ENCODE data around the gene SIGLEC9.

SIGLEC9 gene

GRCh38 chr19:51123802-51124201 is 904 bp upstream of the SIGLEC9 start:
- Histone ChIP-seq H3K27me3 (ENCODE audit: insufficient read depth, insufficient read length) (no peaks in the 10 kb centered on the region), H3K9me3 (ENCODE audit: insufficient read depth, low read length) (no peaks in the 10 kb centered on the region), H3K4me1 (ENCODE audit: insufficient read depth, insufficient read length) (peaks cover 9% of the 10 kb centered on the region), H3K36me3 (ENCODE audit: insufficient read depth, insufficient read length, low read length) (no peaks in the 10 kb centered on the region), H3K4me3 (ENCODE audit: insufficient read length, low read depth) (no peak overlapping the region), H3K9ac (ENCODE audit: insufficient read length, low read depth) (no peak overlapping the region)
- TF ChIP-seq YY1 (IDR thresholded peaks at IDR 0.05; ENCODE audit: insufficient read depth, insufficient read length) (no peak), ZNF274 (IDR thresholded peaks at IDR 0.05; ENCODE audit: low read depth, low read length) (no peak), SUZ12 (IDR thresholded peaks at IDR 0.05; ENCODE audit: extremely low read depth, insufficient read depth, insufficient read length) (no peak)
- DNase-seq (ENCODE audit: low read depth, low spot score): no peak

GRCh38 chr19:51124216-51124615 is 490 bp upstream of the SIGLEC9 start:
- H3K4me3 ChIP-seq (ENCODE audit: insufficient read length, low read depth): no peak overlapping the region
- no peak overlapping the region for H3K9ac ChIP-seq (ENCODE audit: insufficient read length, low read depth)

GRCh38 chr19:51125421-51126075 is 842 bp downstream of the SIGLEC9 start:
- no peaks in the 10 kb centered on the region for H3K9me3 ChIP-seq (ENCODE audit: insufficient read depth, low read length)
- no peak for DNase-seq (ENCODE audit: low read depth, low spot score)
- no peak overlapping the region for H3K9ac ChIP-seq (ENCODE audit: insufficient read length, low read depth)
- no peak overlapping the region for H3K4me3 ChIP-seq (ENCODE audit: insufficient read length, low read depth)
- TF ChIP-seq ZNF274 (IDR thresholded peaks at IDR 0.05; ENCODE audit: low read depth, low read length): no peak
- TF ChIP-seq YY1 (IDR thresholded peaks at IDR 0.05; ENCODE audit: insufficient read depth, insufficient read length): no peak
- TF ChIP-seq SUZ12 (IDR thresholded peaks at IDR 0.05; ENCODE audit: extremely low read depth, insufficient read depth, insufficient read length): no peak
- no peaks in the 10 kb centered on the region for H3K27me3 ChIP-seq (ENCODE audit: insufficient read depth, insufficient read length)
- no peaks in the 10 kb centered on the region for H3K36me3 ChIP-seq (ENCODE audit: insufficient read depth, insufficient read length, low read length)
- H3K4me1 ChIP-seq (ENCODE audit: insufficient read depth, insufficient read length): peaks cover 5% of the 10 kb centered on the region

More at GRCh38 chr19:51124216-51124615, 490 bp upstream of the SIGLEC9 start:
- Histone ChIP-seq H3K9me3 (ENCODE audit: insufficient read depth, low read length) (no peaks in the 10 kb centered on the region), H3K4me1 (ENCODE audit: insufficient read depth, insufficient read length) (peaks cover 9% of the 10 kb centered on the region), H3K27me3 (ENCODE audit: insufficient read depth, insufficient read length) (no peaks in the 10 kb centered on the region), H3K36me3 (ENCODE audit: insufficient read depth, insufficient read length, low read length) (no peaks in the 10 kb centered on the region)
- DNase-seq (ENCODE audit: low read depth, low spot score): no peak
- TF ChIP-seq SUZ12 (IDR thresholded peaks at IDR 0.05; ENCODE audit: extremely low read depth, insufficient read depth, insufficient read length): no peak

GRCh38 chr19:51127032-51127431 is 2.3 kb downstream of the SIGLEC9 start:
- Histone ChIP-seq H3K4me1 (ENCODE audit: insufficient read depth, insufficient read length) (peaks cover 5% of the 10 kb centered on the region), H3K9me3 (ENCODE audit: insufficient read depth, low read length) (no peaks in the 10 kb centered on the region), H3K36me3 (ENCODE audit: insufficient read depth, insufficient read length, low read length) (no peaks in the 10 kb centered on the region), H3K27me3 (ENCODE audit: insufficient read depth, insufficient read length) (no peaks in the 10 kb centered on the region), H3K4me3 (ENCODE audit: insufficient read length, low read depth) (no peak overlapping the region), H3K9ac (ENCODE audit: insufficient read length, low read depth) (no peak overlapping the region)
- DNase-seq (ENCODE audit: low read depth, low spot score): no peak
- TF ChIP-seq YY1 (IDR thresholded peaks at IDR 0.05; ENCODE audit: insufficient read depth, insufficient read length) (no peak), ZNF274 (IDR thresholded peaks at IDR 0.05; ENCODE audit: low read depth, low read length) (no peak), SUZ12 (IDR thresholded peaks at IDR 0.05; ENCODE audit: extremely low read depth, insufficient read depth, insufficient read length) (no peak)

GRCh38 chr19:51127755-51128154 is 3.0 kb downstream of the SIGLEC9 start:
- Histone ChIP-seq H3K9ac (ENCODE audit: insufficient read length, low read depth) (no peak overlapping the region), H3K36me3 (ENCODE audit: insufficient read depth, insufficient read length, low read length) (no peaks in the 10 kb centered on the region), H3K4me3 (ENCODE audit: insufficient read length, low read depth) (no peak overlapping the region), H3K27me3 (ENCODE audit: insufficient read depth, insufficient read length) (no peaks in the 10 kb centered on the region), H3K4me1 (ENCODE audit: insufficient read depth, insufficient read length) (peaks cover 5% of the 10 kb centered on the region), H3K9me3 (ENCODE audit: insufficient read depth, low read length) (no peaks in the 10 kb centered on the region)
- DNase-seq (ENCODE audit: low read depth, low spot score): no peak
- TF ChIP-seq SUZ12 (IDR thresholded peaks at IDR 0.05; ENCODE audit: extremely low read depth, insufficient read depth, insufficient read length): no peak
- no peak for TF ChIP-seq ZNF274 (IDR thresholded peaks at IDR 0.05; ENCODE audit: low read depth, low read length)
- TF ChIP-seq YY1 (IDR thresholded peaks at IDR 0.05; ENCODE audit: insufficient read depth, insufficient read length): no peak

- TF ChIP-seq YY1 (IDR thresholded peaks at IDR 0.05; ENCODE audit: insufficient read depth, insufficient read length) (no peak), ZNF274 (IDR thresholded peaks at IDR 0.05; ENCODE audit: low read depth, low read length) (no peak), SUZ12 (IDR thresholded peaks at IDR 0.05; ENCODE audit: extremely low read depth, insufficient read depth, insufficient read length) (no peak)
- Histone ChIP-seq H3K9me3 (ENCODE audit: insufficient read depth, low read length) (no peaks in the 10 kb centered on the region), H3K27me3 (ENCODE audit: insufficient read depth, insufficient read length) (no peaks in the 10 kb centered on the region), H3K9ac (ENCODE audit: insufficient read length, low read depth) (no peak overlapping the region), H3K4me3 (ENCODE audit: insufficient read length, low read depth) (no peak overlapping the region), H3K4me1 (ENCODE audit: insufficient read depth, insufficient read length) (peaks cover 2% of the 10 kb centered on the region), H3K36me3 (ENCODE audit: insufficient read depth, insufficient read length, low read length) (no peaks in the 10 kb centered on the region)
- no peak for DNase-seq (ENCODE audit: low read depth, low spot score)
These were observed 3.5 kb downstream of the SIGLEC9 start for GRCh38 chr19:51128227-51128626.

- no peak overlapping the region for H3K9ac ChIP-seq (ENCODE audit: insufficient read length, low read depth)
- no peaks in the 10 kb centered on the region for H3K4me1 ChIP-seq (ENCODE audit: insufficient read depth, insufficient read length)
- H3K36me3 ChIP-seq (ENCODE audit: insufficient read depth, insufficient read length, low read length): no peaks in the 10 kb centered on the region
- no peak overlapping the region for H3K4me3 ChIP-seq (ENCODE audit: insufficient read length, low read depth)
- 0 out of 2 replicates have a peak, but pooled peaks cover under 1% of the 10 kb centered on the region for H3K9me3 ChIP-seq (ENCODE audit: insufficient read depth, low read length)
- no peak for TF ChIP-seq YY1 (IDR thresholded peaks at IDR 0.05; ENCODE audit: insufficient read depth, insufficient read length)
- no peak for TF ChIP-seq ZNF274 (IDR thresholded peaks at IDR 0.05; ENCODE audit: low read depth, low read length)
- no peak for TF ChIP-seq SUZ12 (IDR thresholded peaks at IDR 0.05; ENCODE audit: extremely low read depth, insufficient read depth, insufficient read length)
- no peak for DNase-seq (ENCODE audit: low read depth, low spot score)
- no peaks in the 10 kb centered on the region for H3K27me3 ChIP-seq (ENCODE audit: insufficient read depth, insufficient read length)
These were observed 5.0 kb downstream of the SIGLEC9 start for GRCh38 chr19:51129716-51130115.
